Measurements from ENCODE around the gene TANGO2.

The TANGO2 gene

DNA sequence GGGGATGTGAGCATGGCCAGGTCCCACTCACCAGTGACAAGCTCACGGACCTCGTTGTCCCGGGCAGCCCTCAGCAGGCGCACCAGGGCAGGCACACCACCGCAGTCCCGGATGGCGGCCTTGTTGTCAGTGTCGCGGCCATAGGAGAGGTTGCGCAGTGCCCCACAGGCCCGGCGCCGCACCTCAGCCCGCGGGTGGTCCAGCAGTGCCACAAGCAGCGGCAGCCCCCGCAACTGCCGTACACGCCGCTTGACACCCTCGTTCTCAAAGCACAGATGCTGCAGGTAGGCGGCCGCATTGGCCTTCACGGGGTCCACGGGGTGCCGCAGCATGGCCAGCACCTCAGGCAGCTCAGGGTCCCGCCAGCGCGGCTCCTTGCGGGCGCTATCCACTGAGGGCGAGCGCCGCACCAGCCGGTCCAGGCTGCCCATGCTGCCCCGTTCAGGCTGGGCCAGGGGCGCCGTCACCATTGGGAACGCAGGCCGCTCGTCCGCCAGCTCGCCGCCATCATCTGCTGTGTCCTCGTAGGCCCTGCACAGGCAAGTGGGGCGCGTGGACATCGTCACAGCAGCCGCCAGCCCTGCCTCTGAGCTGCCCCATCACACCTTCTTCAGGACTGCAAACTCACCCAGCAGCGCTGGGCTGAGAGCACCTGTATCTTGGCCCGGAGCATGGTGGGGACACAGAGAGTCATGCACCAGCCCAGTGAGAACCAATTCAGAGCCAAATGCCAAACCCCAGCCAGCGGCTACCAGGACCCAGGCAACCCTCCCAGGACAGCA lies 41.0 kb upstream of the TANGO2 start:
- H3K4me1 ChIP-seq (ENCODE audit: insufficient read depth, low read length) = peaks cover 24% of the 10 kb centered on the region; the same call in 1 of the 2 replicates
- H3K9me3 ChIP-seq (ENCODE audit: control insufficient read depth, insufficient read depth, low read length) = no peaks in the 10 kb centered on the region
- H3K36me3 ChIP-seq (ENCODE audit: insufficient read depth, low read length) = peaks cover 9% of the 10 kb centered on the region; the same call in 1 of the 2 replicates
- H3K9ac ChIP-seq (ENCODE audit: low read depth, low read length) = no peak overlapping the region

DNA sequence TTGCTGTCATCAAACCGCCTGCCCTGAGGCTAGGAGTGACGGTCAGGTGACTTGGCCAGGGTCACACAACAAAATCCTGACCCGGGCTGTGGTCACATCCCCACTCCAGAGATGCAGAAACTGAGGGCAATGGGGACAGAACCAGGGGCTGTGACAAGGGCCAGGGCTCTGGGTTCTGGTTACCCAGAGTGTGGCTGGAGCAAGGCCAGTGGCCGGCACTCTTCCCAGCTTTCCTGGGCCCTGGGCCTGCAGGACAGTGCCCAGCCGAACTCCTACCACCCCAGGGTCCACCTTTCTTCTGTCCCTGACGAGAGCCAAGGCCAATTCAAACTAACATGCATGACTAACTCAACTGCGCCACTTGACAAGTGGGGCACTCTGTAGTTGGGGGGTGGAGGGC lies 40.1 kb upstream of the TANGO2 start:
- Histone ChIP-seq H3K9me3 (ENCODE audit: control insufficient read depth, insufficient read depth, low read length) (no peaks in the 10 kb centered on the region), H3K9ac (ENCODE audit: low read depth, low read length) (no peak overlapping the region), H3K36me3 (ENCODE audit: insufficient read depth, low read length) (peaks cover 9% of the 10 kb centered on the region; the same call in 1 of the 2 replicates), H3K4me1 (ENCODE audit: insufficient read depth, low read length) (peaks cover 18% of the 10 kb centered on the region; the same call in 1 of the 2 replicates)

DNA sequence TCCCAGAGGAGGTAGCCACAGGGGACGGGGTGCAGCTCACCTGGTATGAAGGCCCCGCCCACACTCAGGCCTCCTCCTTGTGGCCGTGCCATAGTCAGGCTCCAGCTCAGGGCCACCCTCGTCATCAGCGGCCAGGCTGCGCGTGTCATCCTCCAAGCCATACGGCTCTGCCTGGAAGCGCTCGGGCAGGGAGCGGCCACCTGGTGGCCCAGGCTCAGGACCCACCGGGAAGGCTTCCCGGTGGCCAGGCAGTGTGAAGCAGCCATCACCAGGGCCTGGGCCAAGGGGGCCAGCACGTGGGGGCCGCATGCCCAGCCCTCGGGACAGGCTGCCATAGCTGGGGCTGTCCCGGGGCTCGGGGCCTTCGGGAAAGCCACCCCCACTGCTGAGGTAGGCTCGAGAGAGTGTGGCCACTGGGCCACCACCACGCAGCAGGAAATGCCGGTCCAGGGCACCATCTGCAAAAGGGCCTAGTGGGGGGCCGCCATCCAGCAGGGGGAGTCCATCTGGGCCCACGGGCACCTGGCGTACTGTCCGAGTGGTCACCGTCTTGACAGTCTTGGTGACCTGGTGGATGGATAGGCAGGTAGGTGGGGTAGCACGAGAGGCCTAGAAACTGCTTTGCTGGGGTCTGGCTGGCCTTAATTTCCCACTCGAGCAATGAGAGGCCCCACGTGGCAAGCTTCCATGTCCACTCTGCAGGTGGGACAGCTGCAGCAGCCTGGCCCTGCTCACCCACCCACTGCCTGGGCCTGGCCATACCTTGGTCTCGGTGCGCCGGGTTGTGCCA lies 39.5 kb upstream of the TANGO2 start:
- no peak overlapping the region for H3K9ac ChIP-seq (ENCODE audit: low read depth, low read length)
- peaks cover 9% of the 10 kb centered on the region; the same call in 1 of the 2 replicates for H3K36me3 ChIP-seq (ENCODE audit: insufficient read depth, low read length)
- no peaks in the 10 kb centered on the region for H3K9me3 ChIP-seq (ENCODE audit: control insufficient read depth, insufficient read depth, low read length)
- peaks cover 21% of the 10 kb centered on the region; the same call in 1 of the 2 replicates for H3K4me1 ChIP-seq (ENCODE audit: insufficient read depth, low read length)

DNA sequence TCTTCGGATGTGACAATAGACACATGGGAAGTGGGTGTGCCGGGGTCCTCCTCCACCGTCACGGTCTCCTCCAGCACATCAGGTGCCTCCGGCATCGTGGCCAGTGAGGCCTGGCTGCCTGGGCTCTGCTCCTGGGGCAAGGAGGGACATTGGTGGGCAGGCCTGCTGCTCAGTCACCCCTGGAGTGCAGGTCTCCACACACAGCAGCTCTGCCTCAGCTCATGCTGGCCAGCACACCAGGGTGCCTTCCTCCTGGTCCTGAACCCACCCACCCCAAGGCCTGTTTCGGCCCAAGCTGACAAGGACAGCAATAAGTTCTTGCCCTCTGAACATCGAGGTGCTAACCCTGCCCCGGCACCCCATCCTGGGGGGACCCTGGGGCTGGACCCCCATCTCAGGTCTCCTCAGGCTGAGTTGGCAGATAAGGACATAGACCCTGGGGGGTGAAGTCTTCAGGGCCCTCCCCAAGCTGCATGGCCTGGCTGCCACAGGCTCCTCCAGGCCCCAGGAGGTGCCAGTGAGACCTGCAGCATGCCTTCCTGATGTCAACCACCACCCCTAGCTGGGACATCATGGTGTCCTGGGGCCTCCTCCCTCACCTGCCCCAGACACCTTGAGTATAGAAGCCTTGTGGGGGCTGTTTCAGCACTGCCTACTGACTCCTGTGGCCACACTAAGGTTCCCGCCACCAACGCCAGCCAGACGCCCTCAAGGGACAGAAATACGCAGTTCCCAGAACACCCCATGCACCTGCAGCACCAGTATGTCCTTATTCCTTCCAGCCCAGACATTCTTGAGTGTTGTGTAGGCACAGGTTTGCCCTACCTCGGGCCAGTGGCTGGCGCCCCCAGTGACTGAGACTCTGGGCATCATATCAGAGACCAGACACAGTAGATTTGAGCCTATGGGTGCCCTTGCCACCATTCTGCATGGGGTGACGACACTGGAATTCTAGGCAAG lies 38.7 kb upstream of the TANGO2 start:
- no peaks in the 10 kb centered on the region for H3K9me3 ChIP-seq (ENCODE audit: control insufficient read depth, insufficient read depth, low read length)
- H3K36me3 ChIP-seq (ENCODE audit: insufficient read depth, low read length) = peaks cover 9% of the 10 kb centered on the region; the same call in 1 of the 2 replicates
- no peak overlapping the region for H3K9ac ChIP-seq (ENCODE audit: low read depth, low read length)
- peaks cover 21% of the 10 kb centered on the region; the same call in 1 of the 2 replicates for H3K4me1 ChIP-seq (ENCODE audit: insufficient read depth, low read length)

DNA sequence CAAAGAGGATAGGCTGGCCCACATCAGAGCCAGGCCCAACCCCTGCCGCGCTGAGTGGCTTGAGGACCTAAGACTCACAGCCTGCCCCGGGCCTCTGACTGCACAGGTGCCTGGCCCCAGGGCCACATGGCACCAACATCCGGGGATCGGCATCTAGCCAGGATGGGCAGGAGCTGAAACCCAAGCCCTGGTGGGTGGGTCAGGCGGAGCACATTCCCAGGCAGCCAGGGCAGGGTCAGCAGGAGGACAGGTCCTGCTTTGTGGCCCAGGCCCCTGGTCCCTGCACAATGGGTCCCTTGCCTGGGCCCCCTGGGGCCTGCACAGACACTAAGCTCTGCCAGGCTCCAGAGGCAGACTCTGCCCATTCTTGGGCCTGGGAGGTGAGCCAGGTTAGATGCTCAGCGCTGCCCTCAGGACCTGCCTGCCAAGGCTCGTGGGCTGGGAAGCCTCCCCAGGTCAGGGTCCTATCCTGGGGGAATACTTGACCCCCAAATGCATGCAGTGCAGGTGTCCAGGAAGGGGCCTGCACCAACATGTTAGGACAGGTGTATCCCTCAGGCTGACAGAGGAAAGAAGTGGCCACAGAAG lies 37.8 kb upstream of the TANGO2 start:
- H3K9me3 ChIP-seq (ENCODE audit: control insufficient read depth, insufficient read depth, low read length) = no peaks in the 10 kb centered on the region
- peaks cover 9% of the 10 kb centered on the region; the same call in 1 of the 2 replicates for H3K36me3 ChIP-seq (ENCODE audit: insufficient read depth, low read length)
- H3K4me1 ChIP-seq (ENCODE audit: insufficient read depth, low read length) = peaks cover 21% of the 10 kb centered on the region; the same call in 1 of the 2 replicates
- no peak overlapping the region for H3K9ac ChIP-seq (ENCODE audit: low read depth, low read length)

DNA sequence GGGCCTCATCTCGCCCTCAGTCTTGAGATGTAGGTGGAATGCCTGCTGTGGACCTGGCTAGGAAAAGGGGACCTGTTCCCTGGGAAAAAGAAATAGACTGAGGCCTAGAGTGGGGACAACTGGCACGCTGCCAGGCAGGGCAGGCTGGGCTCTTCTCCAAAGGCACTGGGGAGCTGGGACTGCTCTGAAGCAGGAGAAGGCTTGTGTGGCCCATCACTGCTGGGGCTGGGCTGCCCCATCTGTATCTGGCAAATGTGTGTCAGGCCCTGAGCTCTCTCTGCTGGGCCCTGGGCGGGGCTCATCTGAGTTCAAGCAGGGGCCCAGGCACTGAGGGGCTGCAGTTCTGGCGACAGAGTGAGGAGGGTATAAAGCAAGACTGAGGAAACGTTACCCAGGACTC lies 37.2 kb upstream of the TANGO2 start:
- no peak overlapping the region for H3K9ac ChIP-seq (ENCODE audit: low read depth, low read length)

DNA sequence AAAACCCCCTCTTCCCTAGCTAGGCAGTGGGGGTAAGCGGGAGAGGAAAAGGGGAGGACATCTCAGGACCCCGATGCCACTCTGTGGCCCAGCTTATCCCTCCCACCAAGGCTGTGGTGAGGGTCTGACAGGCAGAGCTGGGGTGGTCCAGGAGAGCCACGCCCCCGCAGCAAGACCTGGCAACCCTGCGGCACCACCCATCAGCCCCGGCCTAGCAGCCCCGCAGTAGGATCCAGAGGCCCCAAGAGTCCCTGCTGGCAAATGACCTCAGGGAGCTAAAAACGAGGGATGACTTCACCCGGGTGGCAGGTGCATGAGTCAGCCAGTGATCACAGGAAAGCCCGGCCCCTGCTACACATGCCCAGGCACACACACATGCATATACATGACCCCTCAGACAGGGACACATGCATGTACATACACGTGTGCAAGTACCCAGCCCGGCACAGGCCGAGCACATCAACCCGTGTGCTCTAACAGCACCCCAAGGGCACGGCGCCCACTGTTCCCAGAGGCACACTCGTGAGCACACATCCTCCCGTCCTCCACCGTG lies 36.6 kb upstream of the TANGO2 start:
- H3K9ac ChIP-seq (ENCODE audit: low read depth, low read length) = no peak overlapping the region
- H3K36me3 ChIP-seq (ENCODE audit: insufficient read depth, low read length) = peaks cover 3% of the 10 kb centered on the region; the same call in 1 of the 2 replicates
- H3K9me3 ChIP-seq (ENCODE audit: control insufficient read depth, insufficient read depth, low read length) = no peaks in the 10 kb centered on the region
- peaks cover 21% of the 10 kb centered on the region; the same call in 1 of the 2 replicates for H3K4me1 ChIP-seq (ENCODE audit: insufficient read depth, low read length)

More for the DNA sequence above, 37.2 kb upstream of the TANGO2 start:
- peaks cover 6% of the 10 kb centered on the region; the same call in 1 of the 2 replicates for H3K36me3 ChIP-seq (ENCODE audit: insufficient read depth, low read length)
- peaks cover 21% of the 10 kb centered on the region; the same call in 1 of the 2 replicates for H3K4me1 ChIP-seq (ENCODE audit: insufficient read depth, low read length)
- no peaks in the 10 kb centered on the region for H3K9me3 ChIP-seq (ENCODE audit: control insufficient read depth, insufficient read depth, low read length)

DNA sequence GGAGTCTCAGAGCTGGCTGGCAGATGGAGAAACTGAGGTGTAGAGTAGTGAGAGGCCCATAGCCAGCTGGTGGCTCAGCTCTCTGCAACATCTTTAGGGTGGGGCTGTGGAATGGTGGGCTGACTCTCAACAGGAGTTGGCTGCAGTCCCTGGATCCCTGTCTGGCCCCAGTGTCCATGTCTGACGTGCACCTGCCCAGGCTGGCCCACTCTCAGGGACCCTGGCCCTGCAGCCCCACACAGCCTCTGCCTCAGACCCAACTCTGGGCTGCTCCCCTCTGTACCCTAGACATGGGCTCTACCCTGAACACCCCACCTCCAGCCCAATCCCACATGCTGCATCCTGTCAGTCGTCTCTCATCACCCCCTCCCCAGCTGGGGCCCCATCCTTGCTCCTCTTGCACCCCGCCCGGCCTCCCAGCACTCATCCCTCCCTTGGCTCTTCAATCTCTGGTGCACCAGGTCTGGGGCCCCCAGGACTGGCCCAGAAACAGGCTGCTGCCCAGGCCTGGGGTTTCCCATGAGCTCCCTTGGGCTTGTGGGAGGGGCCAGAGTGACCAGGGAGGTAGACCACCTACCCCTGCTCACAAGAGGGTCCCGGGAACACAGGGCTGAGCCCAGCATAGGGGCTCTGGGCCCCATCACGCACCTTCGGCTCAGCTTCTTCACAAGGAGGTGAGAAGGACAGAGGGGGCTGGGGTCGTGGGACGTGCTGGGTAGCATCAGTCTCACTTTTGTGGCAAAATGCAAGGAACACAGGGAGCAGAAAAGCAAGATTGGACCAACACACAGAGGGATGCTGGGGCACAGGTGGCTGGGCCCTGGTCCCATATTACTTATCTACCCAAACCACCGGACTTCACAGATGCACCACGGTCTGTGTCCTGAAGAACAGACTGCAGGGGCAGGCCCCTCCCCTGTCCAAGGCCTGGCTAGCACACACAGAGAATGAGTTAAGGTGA lies 35.8 kb upstream of the TANGO2 start:
- H3K36me3 ChIP-seq (ENCODE audit: insufficient read depth, low read length) = no peaks in the 10 kb centered on the region; the same call in 1 of the 2 replicates
- no peaks in the 10 kb centered on the region for H3K9me3 ChIP-seq (ENCODE audit: control insufficient read depth, insufficient read depth, low read length)
- peaks cover 21% of the 10 kb centered on the region; the same call in 1 of the 2 replicates for H3K4me1 ChIP-seq (ENCODE audit: insufficient read depth, low read length)
- no peak overlapping the region for H3K9ac ChIP-seq (ENCODE audit: low read depth, low read length)

DNA sequence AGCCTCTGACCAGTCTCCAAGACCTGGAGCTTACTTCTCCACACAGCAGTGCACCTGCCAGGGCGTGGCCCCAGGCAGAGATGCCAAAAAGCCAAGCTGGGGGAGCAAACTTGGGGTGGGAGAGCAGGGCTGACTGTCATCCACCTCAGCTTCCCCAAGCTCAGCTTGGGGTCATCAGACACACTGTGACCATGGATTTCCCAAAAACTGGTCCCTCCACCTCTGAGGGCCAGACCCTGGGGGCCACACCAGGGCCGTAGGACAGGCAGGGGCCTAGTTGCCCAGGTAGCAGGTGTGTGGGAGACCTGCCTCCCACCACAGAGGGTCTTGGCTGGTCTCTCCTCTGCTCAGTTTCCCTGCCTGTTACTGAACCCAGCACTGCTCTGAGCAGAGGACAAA lies 34.9 kb upstream of the TANGO2 start:
- H3K9me3 ChIP-seq (ENCODE audit: control insufficient read depth, insufficient read depth, low read length) = no peaks in the 10 kb centered on the region
- peaks cover 21% of the 10 kb centered on the region; the same call in 1 of the 2 replicates for H3K4me1 ChIP-seq (ENCODE audit: insufficient read depth, low read length)
- H3K9ac ChIP-seq (ENCODE audit: low read depth, low read length) = peak overlapping the region; percentile 92; the same call in 1 of the 2 replicates
- no peaks in the 10 kb centered on the region; the same call in 1 of the 2 replicates for H3K36me3 ChIP-seq (ENCODE audit: insufficient read depth, low read length)

DNA sequence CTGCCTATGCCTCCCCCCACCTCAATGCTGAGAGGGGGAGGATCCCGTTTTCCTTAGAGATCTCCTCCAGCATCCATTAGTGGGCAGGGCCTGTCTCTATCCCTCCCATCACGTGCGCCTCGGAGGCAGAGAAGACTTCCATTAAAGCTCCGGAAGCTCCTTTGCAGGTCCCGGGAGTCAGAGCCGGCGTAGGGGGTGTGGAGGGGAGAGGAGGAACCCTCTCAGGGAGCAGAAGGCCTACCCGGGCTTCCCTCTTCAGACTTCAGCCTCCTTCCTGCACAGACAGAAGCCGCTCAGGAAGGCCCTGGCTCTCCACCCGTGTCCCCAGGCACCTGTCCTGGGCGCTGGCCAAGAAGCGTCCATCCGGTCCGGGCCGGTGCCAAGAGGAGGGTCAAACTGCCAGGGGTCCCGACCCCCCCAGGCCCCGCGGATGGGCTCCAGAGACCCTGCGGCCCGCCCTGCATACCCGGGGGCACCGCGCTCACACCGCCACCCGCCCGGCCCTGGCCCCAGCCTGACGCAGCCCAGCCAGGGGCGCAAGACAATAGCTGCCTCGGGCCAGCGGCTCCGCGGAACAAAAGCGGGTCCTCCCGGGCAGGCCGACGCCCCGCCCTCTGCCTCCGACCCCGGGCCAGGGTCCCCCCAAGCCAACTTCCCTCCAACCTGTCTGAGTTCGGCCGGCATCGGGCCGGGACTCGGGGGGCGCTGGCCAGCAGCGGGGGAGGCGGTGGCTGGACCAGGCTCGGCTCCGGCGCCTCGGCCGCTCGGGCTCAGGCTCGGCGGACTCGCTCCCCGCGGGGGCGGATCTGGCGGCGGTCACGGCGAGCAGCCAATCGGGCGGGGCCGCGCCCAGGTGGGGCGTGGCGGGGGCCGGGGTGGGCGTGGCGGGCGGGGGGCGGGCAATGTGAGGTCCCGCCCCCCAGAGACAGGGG lies 34.2 kb upstream of the TANGO2 start:
- Histone ChIP-seq H3K9me3 (ENCODE audit: control insufficient read depth, insufficient read depth, low read length) (no peaks in the 10 kb centered on the region), H3K4me1 (ENCODE audit: insufficient read depth, low read length) (peaks cover 21% of the 10 kb centered on the region; the same call in 1 of the 2 replicates), H3K36me3 (ENCODE audit: insufficient read depth, low read length) (no peaks in the 10 kb centered on the region; the same call in 1 of the 2 replicates), H3K9ac (ENCODE audit: low read depth, low read length) (peak overlapping the region; percentile 92)

DNA sequence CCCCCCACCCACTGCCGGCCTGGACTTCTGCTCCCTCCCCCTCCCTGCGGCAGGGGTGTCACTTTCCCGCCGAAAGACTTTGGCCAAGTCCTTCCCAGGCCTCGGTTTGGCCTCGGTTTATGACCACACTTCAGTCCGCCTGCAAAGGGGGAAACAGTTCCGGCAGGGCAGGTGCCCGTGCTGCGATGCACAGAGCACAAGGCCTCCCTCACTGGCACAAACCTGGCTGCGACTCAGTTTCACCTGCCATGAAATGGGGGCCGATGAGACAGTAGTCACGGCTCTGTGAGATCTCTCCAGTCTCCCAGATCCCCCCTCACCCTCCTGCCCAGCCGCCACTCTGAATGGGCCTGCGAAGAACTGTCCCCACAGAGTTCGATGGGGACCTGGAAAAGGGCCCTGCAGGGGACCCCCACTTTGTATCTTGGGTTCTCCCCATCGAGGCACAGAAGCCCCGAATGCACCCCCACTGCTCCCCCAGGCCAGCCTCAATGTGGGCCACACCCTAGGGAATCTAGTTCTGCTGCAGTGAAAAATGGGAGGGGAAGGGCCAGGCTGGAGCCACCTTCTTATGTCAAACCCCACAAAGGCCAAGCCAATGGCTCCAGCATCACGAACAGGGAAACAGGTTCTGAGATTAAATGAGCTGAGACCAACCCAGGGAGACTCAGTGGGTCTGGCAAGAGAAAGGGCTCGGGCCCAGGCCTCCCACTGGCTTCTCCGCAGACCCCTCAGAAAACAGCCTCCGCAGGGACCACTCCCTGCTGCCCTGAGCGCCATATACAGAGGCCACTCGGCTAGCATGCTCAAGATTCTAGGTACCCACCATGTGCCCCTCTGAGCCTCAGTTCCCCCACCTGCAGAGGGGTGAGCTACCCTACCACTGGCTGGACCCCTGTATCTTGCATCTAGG lies 33.3 kb upstream of the TANGO2 start:
- H3K9ac ChIP-seq (ENCODE audit: low read depth, low read length) = 0 out of 2 replicates have a peak overlapping the region, but pooled peaks have one; percentile 8
- no peaks in the 10 kb centered on the region for H3K36me3 ChIP-seq (ENCODE audit: insufficient read depth, low read length)
- peaks cover 21% of the 10 kb centered on the region; the same call in 1 of the 2 replicates for H3K4me1 ChIP-seq (ENCODE audit: insufficient read depth, low read length)
- no peaks in the 10 kb centered on the region for H3K9me3 ChIP-seq (ENCODE audit: control insufficient read depth, insufficient read depth, low read length)
